Hematopoietic multipotent progenitor cell treated with erythropoietin and hydrocortisone succinate and interleukin-3 and kit ligand, for 8 days (in vitro differentiated cells): ENCODE data around the gene RUNX2.

Source experiments
- DNase-seq: peaks from one replicate; pipeline ENCODE4 v3.0.0-alpha.2; 2015

RUNX2 gene

GRCh38 chr6:45563041-45563440 is 234.9 kb downstream of the RUNX2 start:
- DNase-seq = no peak

GRCh38 chr6:45563844-45564243 is 235.7 kb downstream of the RUNX2 start:
- DNase-seq = no peak

DNA sequence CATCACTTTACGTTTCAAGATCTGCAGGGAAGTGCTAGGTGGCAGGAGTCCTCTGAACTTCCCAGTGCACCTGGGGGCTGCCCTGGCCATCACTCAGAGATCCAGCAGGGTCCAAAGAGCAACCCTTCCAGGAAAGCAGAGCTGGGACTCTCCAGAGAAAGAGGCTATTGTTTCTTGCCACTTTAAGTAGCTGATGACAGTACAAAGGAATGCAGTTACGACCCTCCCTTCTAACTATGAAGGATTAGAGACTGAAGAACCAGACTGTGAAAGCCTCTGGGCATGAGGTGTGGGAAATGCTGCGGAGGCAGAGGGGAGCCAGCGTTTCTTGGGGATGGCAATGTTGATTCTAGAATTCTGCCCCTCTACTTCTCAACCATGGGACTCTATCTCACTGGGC is 238.8 kb downstream of the RUNX2 start:
- no peak for DNase-seq

GRCh38 chr6:45567879-45568278 is 239.7 kb downstream of the RUNX2 start:
- DNase-seq = no peak

GRCh38 chr6:45568626-45569025 is 240.5 kb downstream of the RUNX2 start:
- DNase-seq = no peak

- DNase-seq = no peak
Observed at GRCh38 chr6:45569210-45569945, 241.2 kb downstream of the RUNX2 start.

GRCh38 chr6:45571159-45571558 is 243.0 kb downstream of the RUNX2 start:
- DNase-seq = no peak

- DNase-seq = no peak
Observed at GRCh38 chr6:45572833-45573232, 244.7 kb downstream of the RUNX2 start.

- DNase-seq = no peak
Observed at GRCh38 chr6:45574014-45574461, 245.9 kb downstream of the RUNX2 start.

GRCh38 chr6:45574885-45575284 is 246.8 kb downstream of the RUNX2 start:
- no peak for DNase-seq

- DNase-seq = no peak
Observed at GRCh38 chr6:45576648-45577624, 248.8 kb downstream of the RUNX2 start.

- no peak for DNase-seq
Observed at GRCh38 chr6:45577836-45578504, 249.8 kb downstream of the RUNX2 start.

- no peak for DNase-seq
Observed at GRCh38 chr6:45584127-45584526, 256.0 kb downstream of the RUNX2 start.

- DNase-seq = no peak
Observed at GRCh38 chr6:45586216-45587171, 258.4 kb downstream of the RUNX2 start.

- no peak for DNase-seq
Observed at GRCh38 chr6:45587229-45588060, 259.3 kb downstream of the RUNX2 start.

DNA sequence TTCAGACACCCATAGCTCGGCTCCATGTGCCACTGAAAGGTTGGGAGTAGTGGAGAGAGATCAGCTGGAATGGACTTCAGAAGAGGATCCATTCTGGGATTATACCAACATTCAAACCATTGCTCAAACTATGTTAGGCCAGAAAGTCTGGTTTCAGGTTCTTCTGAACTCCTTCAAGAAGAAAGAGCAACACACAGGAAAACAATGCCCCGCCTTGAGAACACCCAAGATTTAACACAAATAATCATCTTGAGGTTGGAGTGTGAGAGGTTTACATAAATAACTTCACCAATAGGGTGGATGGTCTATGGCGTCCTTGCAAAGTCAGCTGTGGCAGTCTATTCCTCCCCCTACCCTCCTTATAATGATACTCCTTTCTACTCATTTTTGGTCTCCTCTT is 261.2 kb downstream of the RUNX2 start:
- DNase-seq = no peak

GRCh38 chr6:45590226-45590625 is 262.1 kb downstream of the RUNX2 start:
- no peak for DNase-seq

DNA sequence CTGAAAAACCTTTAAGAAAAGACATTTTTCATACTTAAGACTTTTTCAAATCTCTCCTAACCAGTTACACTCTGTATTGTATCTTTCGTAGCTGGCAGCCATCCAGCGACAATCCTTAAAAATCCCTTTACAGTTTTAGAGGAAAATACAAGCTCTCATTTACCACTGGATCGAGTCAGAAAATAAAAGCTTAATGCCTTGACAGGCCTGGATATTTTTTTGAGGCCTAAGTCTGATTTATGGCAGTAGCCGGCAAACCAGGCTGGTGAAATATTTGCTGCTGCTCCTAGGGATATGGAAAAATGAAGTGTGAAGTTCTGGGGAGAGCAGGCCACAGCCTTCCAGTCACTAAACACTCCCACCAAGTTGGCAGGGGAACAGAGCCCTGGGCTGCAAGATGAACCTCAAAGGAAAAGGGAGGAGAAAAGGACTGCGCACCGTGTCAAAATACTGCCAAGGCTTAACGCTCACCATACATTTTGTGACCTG is 262.6 kb downstream of the RUNX2 start:
- DNase-seq = no peak

- no peak for DNase-seq
Observed at GRCh38 chr6:45591306-45591705, 263.2 kb downstream of the RUNX2 start.

DNA sequence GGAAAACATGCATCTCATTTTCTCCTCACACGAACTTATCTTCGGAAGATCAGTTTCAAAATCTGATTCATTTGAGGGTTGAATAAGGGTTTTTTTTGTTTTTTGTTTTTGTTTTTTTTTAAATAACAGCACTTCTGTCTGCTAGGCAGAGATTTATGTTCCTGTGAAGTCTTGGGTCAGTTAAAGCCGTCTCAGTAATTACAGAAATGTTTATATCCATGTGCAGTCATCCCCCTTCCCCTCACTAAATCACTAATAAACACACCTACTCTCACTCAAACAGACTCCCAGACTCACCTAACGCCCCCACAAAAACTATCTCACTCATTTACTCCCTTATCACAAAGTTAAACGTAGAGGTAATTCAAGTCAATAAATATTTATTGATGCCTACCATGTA is 263.8 kb downstream of the RUNX2 start:
- DNase-seq = no peak

- no peak for DNase-seq
Observed at GRCh38 chr6:45592991-45593390, 264.9 kb downstream of the RUNX2 start.
